ENCODE results near the gene TMSB4X.
"Not testable (repeated sequence)": the region's sequence is repeated elsewhere in the genome, so short reads cannot be mapped to it uniquely, and the experiment has no call there.

Gene TMSB4X

DNA sequence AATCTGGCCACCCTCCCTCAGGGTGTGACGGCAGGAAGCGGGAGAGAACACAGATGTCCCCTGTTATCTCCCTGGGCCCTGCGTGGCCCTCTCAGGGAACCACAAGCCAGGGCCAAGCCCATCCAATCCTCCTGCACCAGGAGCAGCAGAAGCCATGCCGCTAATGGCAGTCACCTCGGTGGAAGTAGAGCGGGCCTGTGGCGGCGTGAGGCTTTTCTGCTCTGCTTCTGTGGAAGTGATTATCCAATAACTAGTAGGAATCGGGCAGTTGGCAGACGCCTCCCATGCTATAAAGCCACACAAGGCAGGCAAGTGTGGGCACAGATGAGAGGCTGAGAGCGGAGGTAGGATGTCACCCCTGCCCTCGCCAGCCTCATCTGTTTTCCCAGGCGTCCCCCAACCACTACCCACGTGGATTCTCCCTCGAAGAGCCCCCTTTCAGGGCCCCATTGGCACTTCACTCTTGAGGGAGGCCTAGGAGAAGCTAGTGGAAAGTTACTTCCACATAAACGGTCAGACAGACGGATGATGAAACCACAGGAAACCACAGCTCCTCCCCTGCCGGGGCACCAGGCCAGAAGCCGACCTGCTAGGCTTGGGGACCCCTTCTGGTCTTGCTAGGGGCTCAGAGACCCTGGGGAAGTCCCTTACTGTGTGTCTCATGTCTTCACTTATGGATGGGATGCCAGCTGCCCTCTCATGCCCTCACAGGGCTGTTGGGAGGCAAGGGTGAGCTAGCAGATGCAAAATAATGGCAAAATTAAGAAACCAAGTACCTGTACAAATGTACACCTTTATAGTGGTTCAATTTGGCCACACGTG, 18.8 kb upstream of the TMSB4X start:
- ATAC-seq: peak; percentile 31 to 56

GRCh38 chrX:12956704-12957534, 18.0 kb upstream of the TMSB4X start:
- ATAC-seq: peak; percentile 65 to 68

DNA sequence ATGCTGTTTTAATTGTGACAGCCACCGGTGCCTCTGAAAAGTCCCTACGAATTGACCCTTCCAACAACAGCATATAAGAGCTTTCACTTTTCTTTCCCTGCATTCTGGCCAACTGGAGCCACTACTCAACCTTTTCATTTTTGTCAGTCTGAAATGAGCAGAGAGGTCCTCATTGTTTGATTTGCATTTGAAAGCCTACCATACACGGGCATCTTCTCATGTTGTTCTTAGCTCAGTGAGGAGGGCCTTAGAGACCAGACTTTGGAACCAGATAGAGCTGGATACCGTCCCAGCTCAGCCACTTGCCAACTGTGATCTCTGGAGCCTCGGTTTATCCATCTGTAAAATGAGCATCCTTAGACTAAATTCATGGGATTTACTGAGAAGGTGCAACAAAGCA, 16.9 kb upstream of the TMSB4X start:
- ATAC-seq: no peak

GRCh38 chrX:12958461-12958860, 16.4 kb upstream of the TMSB4X start:
- no peak for ATAC-seq

DNA sequence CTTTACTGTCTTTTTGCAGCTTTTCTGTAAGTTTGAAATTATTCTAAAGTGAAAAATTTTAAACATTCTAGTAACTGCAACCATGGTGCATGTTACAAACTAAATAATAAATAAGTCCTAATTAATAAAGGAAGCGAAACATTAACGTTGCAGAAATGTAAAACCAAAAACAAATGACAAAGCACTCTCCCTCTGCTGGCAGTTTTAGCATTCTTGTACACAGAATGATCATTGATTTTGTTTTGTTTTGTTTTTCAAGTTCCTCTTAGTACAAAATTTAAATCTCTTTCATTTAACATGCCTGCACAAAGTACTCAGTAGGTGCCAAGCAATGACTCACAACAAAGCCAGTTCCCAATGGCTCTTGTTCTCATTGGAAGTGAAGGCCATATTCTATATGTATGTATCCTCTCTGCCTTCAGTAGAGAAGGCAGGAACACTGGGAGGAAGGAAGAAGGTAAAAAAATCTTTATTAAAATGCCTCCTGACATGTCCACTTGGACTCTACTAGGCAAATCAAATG, 13.7 kb upstream of the TMSB4X start:
- ATAC-seq: no peak

DNA sequence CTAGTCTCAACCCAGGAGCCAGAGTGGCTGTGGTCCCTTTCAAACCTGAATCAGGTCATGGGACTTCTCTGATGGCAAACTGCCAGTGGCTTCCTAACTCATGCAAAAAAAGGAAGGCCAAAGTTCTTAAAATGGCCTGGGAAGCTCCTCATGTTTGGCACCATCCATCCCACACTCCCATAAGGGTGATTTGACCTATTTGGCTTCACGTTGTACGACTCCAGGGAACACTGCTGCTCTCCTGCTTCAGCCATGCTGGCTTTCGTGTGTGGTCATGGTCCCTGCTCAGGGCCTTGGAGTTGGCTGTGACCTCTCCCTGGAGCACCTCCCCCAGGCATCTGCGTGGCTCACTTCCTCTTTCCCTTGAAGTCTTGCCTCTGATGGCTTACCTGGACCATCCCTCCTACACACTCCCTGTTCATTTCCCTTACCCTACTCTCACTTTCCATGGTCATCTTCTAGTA, 12.8 kb upstream of the TMSB4X start:
- no peak for ATAC-seq

GRCh38 chrX:12963210-12963850, 11.6 kb upstream of the TMSB4X start:
- not testable (repeated sequence) for ATAC-seq

- no peak for ATAC-seq
Measured at GRCh38 chrX:12965131-12965940, 9.6 kb upstream of the TMSB4X start.

- ATAC-seq: no peak
Measured at GRCh38 chrX:12966151-12966550, 8.8 kb upstream of the TMSB4X start.

DNA sequence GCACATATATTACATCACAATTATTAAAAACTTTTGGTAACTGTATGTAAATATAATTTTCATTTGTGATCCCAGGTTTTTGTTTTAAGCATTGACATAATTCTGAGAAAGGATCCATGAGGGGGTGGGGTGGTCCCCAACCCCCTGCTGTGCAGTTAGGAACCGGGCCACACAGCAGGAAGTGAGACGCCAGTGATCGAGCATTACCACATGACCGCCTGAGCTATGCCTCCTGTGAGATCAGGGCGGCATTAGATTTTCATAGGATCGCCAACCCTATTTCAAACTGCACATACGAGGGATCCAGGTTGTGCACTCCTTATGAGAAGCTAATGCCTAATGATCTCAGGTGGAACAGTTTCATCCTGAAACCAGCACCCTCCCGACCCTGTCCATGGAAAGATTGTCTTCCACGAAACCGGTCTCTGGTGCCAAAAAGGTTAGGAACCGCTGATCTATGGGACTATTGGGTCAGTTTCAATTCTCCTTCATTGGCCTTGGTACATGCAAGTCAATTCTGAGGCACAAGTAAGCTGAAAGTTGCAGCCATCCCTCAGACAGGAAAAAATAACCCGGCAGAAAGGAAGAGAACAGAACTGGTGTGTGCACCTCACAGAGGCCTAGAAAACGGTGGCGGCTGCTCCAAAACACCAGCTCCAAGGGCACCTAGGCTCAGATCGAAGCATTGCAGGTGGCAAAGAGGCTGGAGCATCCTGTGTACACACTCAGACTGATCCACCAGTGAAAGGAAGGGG, 7.0 kb upstream of the TMSB4X start:
- ATAC-seq: peak; percentile 61 to 79

DNA sequence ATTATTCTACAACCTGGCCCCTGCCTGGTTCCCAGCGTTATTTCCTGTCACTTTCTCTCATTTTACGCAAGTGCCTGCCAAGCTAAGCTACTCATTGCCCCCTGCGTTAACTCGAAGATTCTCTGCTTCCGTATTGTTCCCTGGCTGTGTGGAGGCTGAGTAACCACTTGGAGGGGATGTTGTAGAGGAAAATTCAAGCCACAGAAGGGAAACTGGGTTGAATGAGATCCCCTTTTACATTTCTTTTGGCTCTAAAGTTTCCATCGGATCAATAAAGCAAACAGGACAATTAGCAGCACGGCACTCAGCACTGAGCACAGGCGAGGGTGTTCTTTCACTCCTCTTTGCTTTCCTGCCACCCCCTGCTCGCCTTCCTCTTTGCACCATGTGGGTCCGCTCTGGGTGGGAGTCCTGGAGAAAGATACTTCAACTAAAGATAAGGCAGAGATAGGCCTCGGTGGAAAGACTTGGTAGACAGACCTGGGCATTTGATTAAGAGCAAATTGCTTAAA, 4.2 kb upstream of the TMSB4X start:
- ATAC-seq: peak; percentile 6 to 20

- no peak for ATAC-seq
Measured at GRCh38 chrX:12971282-12972003, 3.5 kb upstream of the TMSB4X start.

DNA sequence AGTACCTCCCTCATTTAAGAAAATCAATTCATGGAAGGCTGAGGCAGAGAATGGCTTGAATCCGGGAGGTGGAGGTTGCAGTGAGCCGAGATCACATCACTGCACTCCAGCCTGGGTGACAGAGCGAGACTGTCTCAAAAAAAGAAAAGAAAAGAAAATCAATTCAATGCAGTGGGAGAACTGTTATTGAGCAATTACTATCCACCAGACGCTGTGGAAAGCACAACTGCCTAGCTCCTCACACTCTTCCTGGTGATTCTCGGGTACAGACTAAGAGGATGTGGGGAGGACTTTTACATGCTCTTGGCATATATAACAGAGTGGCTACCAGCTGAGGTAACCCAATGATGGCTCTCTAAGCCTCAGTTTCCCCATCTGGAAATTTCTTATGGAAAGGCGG, 2.7 kb upstream of the TMSB4X start:
- no peak for ATAC-seq

GRCh38 chrX:12972878-12973560, 1.9 kb upstream of the TMSB4X start:
- no peak for ATAC-seq

- no peak for ATAC-seq
Measured at GRCh38 chrX:12973561-12974304, 1.2 kb upstream of the TMSB4X start.

- ATAC-seq: peak; percentile 45 to 58
Measured at GRCh38 chrX:12974305-12974795, 560 bp upstream of the TMSB4X start.

DNA sequence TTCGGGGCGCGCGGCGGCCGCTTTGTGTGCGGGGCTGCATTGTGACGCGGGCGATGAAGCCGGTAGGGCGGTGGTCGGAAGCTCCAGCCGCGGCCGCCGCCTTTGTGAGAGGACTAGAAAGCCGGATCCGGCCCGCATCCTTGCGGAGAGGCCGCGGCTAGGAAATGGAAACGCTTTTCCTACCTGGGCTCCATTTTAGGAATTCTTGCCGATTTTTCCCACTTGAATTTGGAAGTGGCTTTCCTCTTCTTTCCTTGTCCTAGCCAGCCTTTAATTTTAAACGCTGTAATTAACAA, 708 bp downstream of the TMSB4X start:
- ATAC-seq: no peak

- ATAC-seq: no peak
Measured at GRCh38 chrX:12975991-12976558, 1.2 kb downstream of the TMSB4X start.
